HEK293T (cell line): ENCODE results near the gene FERMT2.
"Not testable (repeated sequence)": the region's sequence is repeated elsewhere in the genome, so short reads cannot be mapped to it uniquely, and the experiment has no call there.

Experiments used
- CTCF ChIA-PET: fragments of 350-600 bp; formaldehyde crosslinking; extraction: SDS; loops from one replicate; lab custom pipeline; 2021; ENCODE audit warnings: antibody characterized with exemption, inconsistent platforms; lab: Yijun Ruan, JAX
- POLR2A ChIA-PET: fragments of 350-600 bp; formaldehyde crosslinking; extraction: SDS; loops from one replicate; lab custom pipeline; 2020; ENCODE audit warnings: antibody characterized with exemption, inconsistent platforms; lab: Yijun Ruan, JAX
- DNase-seq: peaks from one replicate; pipeline ENCODE4 v3.0.0; 2012; ENCODE audit warnings: mixed read lengths; ENCODE audit errors: extremely low spot score
- ARNT ChIP-seq: fragments of 450-650 bp; IDR thresholded peaks from 2 replicates; pipeline ENCODE4 v1.6.1; 2017; ENCODE audit warnings: mild to moderate bottlenecking
- BHLHE40 ChIP-seq: fragments of 450-650 bp; IDR thresholded peaks from 2 replicates; pipeline ENCODE4 v1.6.1; 2016; ENCODE audit warnings: mild to moderate bottlenecking, moderate library complexity, borderline replicate concordance
- CTBP1 ChIP-seq: fragments of 450-650 bp; IDR thresholded peaks from 2 replicates; pipeline ENCODE4 v1.6.1; 2016; ENCODE audit warnings: borderline replicate concordance
- ELF4 ChIP-seq: fragments of 450-650 bp; IDR thresholded peaks from 2 replicates; pipeline ENCODE4 v1.6.1; 2017; ENCODE audit warnings: antibody characterized with exemption
- FOXA1 ChIP-seq: fragments of 450-650 bp; IDR thresholded peaks from 2 replicates; pipeline ENCODE4 v1.6.1; 2016; ENCODE audit warnings: mild to moderate bottlenecking
- FOXK2 ChIP-seq: fragments of 450-650 bp; IDR thresholded peaks from 2 replicates; pipeline ENCODE4 v1.6.1; 2016; ENCODE audit warnings: mild to moderate bottlenecking
- FOXM1 ChIP-seq: fragments of 450-650 bp; IDR thresholded peaks from 2 replicates; pipeline ENCODE4 v1.6.1; 2017; ENCODE audit warnings: mild to moderate bottlenecking, borderline replicate concordance
- HDGF ChIP-seq: fragments of 450-650 bp; IDR thresholded peaks from 2 replicates; pipeline ENCODE4 v1.6.1; 2017; ENCODE audit warnings: antibody characterized with exemption, borderline replicate concordance
- L3MBTL2 ChIP-seq: fragments of 450-650 bp; conservative IDR thresholded peaks from 2 replicates; pipeline ENCODE4 v1.6.1; 2016; ENCODE audit warnings: mild to moderate bottlenecking
- LEF1 ChIP-seq: fragments of 450-650 bp; IDR thresholded peaks from 2 replicates; pipeline ENCODE4 v1.6.1; 2017; ENCODE audit warnings: mild to moderate bottlenecking, borderline replicate concordance
- NFRKB ChIP-seq: fragments of 450-650 bp; IDR thresholded peaks from 2 replicates; pipeline ENCODE4 v1.6.1; 2016; ENCODE audit warnings: mild to moderate bottlenecking, moderate library complexity
- SP1 ChIP-seq: fragments of 450-650 bp; IDR thresholded peaks from 2 replicates; pipeline ENCODE4 v1.6.1; 2017
- SUZ12 ChIP-seq: fragments of 450-650 bp; IDR thresholded peaks from 2 replicates; pipeline ENCODE4 v1.6.1; 2016; ENCODE audit warnings: mild to moderate bottlenecking
- TARDBP ChIP-seq: fragments of 450-650 bp; IDR thresholded peaks from 2 replicates; pipeline ENCODE4 v1.6.1; 2016
- ZNF384 ChIP-seq: fragments of 450-650 bp; IDR thresholded peaks from 2 replicates; pipeline ENCODE4 v1.6.1; 2016
- TF ChIP-seq, protein P1 (sequence below): fragments of 450-650 bp; IDR thresholded peaks from 2 replicates; pipeline ENCODE4 v1.6.1; 2016

FERMT2 gene

GRCh38 chr14:52871606-52872005 is 79.2 kb downstream of the FERMT2 start:
- POLR2A ChIA-PET, result no interaction called here
- no peak for TF ChIP-seq HDGF
- TF ChIP-seq FOXA1, result no peak
- no peak for TF ChIP-seq NFRKB
- TF ChIP-seq BHLHE40, result no peak
- TF ChIP-seq L3MBTL2, result no peak
- TF ChIP-seq, protein P1, sequence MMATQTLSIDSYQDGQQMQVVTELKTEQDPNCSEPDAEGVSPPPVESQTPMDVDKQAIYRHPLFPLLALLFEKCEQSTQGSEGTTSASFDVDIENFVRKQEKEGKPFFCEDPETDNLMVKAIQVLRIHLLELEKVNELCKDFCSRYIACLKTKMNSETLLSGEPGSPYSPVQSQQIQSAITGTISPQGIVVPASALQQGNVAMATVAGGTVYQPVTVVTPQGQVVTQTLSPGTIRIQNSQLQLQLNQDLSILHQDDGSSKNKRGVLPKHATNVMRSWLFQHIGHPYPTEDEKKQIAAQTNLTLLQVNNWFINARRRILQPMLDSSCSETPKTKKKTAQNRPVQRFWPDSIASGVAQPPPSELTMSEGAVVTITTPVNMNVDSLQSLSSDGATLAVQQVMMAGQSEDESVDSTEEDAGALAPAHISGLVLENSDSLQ, result no peak
- no peak for TF ChIP-seq LEF1
- no peak for TF ChIP-seq SUZ12
- no peak for TF ChIP-seq SP1
- TF ChIP-seq ZNF384, result no peak
- no peak for TF ChIP-seq FOXM1
- no peak for TF ChIP-seq ARNT
- TF ChIP-seq CTBP1, result no peak
- TF ChIP-seq TARDBP, result no peak
- no peak for TF ChIP-seq ELF4
- no peak for TF ChIP-seq FOXK2
- DNase-seq, result no peak
- CTCF ChIA-PET, result interaction anchor here (0.6 kb wide), 1 partner anchor 89 kb away, joined by 3 read pairs; no protein-coding TSS in a partner anchor

- TF ChIP-seq HDGF, result no peak
- no peak for TF ChIP-seq ARNT
- TF ChIP-seq ELF4, result no peak
- no peak for TF ChIP-seq SP1
- TF ChIP-seq, protein P1, result no peak
- TF ChIP-seq SUZ12, result no peak
- TF ChIP-seq LEF1, result no peak
- TF ChIP-seq BHLHE40, result no peak
- no peak for TF ChIP-seq FOXA1
- TF ChIP-seq CTBP1, result no peak
- TF ChIP-seq ZNF384, result no peak
- no peak for TF ChIP-seq TARDBP
- TF ChIP-seq FOXM1, result no peak
- TF ChIP-seq FOXK2, result no peak
- no peak for TF ChIP-seq L3MBTL2
- TF ChIP-seq NFRKB, result no peak
- CTCF ChIA-PET, result no interaction called here
- POLR2A ChIA-PET, result no interaction called here
- no peak for DNase-seq
Observed at GRCh38 chr14:52868911-52869618, 81.8 kb downstream of the FERMT2 start.

DNA sequence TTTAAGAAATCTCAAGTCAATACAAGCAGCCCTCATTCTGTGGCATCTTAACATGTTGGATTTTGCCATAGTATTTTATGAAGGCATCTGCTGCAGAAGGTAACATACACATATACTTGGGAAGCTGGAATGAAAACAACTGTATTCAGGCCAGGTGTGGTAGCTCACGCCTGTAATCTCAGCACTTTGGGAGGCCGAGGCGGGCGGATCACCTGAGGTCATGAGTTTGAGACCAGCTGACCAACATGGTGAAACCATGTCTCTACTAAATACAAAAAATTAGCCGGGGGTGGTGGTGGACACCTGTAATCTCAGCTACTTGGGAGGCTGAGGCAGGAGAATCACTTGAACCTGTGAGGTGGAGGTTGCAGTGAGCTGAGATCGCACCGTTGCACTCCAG is 86.0 kb downstream of the FERMT2 start:
- CTCF ChIA-PET, POLR2A ChIA-PET, DNase-seq: not testable (repeated sequence)

- ChIA-PET POLR2A (no interaction called here), CTCF (no interaction called here)
- TF ChIP-seq ELF4 (no peak), FOXK2 (no peak), HDGF (no peak), LEF1 (no peak), TARDBP (no peak), SUZ12 (no peak), CTBP1 (no peak), NFRKB (no peak)
- no peak for DNase-seq
Observed at GRCh38 chr14:52863334-52863700, 87.5 kb downstream of the FERMT2 start.

DNA sequence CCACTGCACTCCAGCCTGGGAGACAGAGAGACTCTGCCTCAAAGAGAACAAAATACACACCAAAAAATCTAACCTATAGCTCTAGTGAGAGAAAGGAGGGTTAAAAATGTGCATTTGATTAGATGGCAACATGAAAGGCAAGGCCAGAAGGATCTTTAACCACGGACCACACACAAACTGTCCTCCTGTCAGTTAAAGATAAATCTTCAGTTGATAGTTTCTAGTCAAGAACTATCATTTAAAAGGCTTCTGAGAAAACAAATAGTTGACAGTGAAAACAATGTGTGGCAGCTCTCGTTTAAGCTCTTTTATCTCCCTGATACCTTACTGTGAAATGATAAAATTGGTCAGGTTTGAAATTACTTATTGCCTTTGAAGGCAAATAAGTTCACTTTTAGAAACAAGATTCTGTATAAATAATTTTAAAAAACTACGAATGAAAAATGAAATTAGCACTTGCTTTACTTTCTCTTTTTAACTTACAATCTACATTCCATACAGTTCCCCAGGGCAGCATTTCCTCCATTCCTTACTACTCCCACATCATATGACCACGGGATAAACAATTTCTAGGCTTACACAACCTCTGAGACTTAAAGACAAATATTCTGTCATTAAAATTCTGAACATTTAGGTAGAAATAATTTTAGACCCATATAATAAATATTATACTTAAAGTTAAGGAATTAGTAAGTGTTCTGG is 88.1 kb downstream of the FERMT2 start:
- POLR2A ChIA-PET, result no interaction called here
- no peak for DNase-seq
- CTCF ChIA-PET, result no interaction called here
- TF ChIP-seq HDGF (no peak), CTBP1 (no peak), FOXA1 (no peak), ARNT (no peak), NFRKB (no peak), ELF4 (no peak), ZNF384 (no peak), BHLHE40 (no peak), LEF1 (no peak), SP1 (no peak), SUZ12 (no peak), FOXM1 (no peak), L3MBTL2 (no peak), TARDBP (no peak), FOXK2 (no peak)
- TF ChIP-seq, protein P1, result no peak

GRCh38 chr14:52861403-52861802 is 89.4 kb downstream of the FERMT2 start:
- TF ChIP-seq NFRKB, result no peak
- no peak for TF ChIP-seq FOXM1
- TF ChIP-seq HDGF, result no peak
- TF ChIP-seq, protein P1, result no peak
- no peak for TF ChIP-seq L3MBTL2
- no peak for TF ChIP-seq TARDBP
- TF ChIP-seq BHLHE40, result no peak
- no peak for TF ChIP-seq ELF4
- TF ChIP-seq SP1, result no peak
- no peak for TF ChIP-seq ARNT
- TF ChIP-seq LEF1, result no peak
- TF ChIP-seq SUZ12, result no peak
- TF ChIP-seq FOXA1, result no peak
- no peak for TF ChIP-seq CTBP1
- ChIA-PET POLR2A (no interaction called here), CTCF (no interaction called here)
- no peak for DNase-seq
